ENCODE data around the gene ZNF497. TPM values are rescaled to one million over a fixed set of nuclear protein-coding genes. Genes with fewer than 3 reads are reported as not detected.

Gene ZNF497
- total and polyA plus RNA-seq, 2 of the 13 experiments (the other 11 are each of a cell fraction or from before 2014, with no cell fraction given): 1.5 to 1.9 TPM

DNA sequence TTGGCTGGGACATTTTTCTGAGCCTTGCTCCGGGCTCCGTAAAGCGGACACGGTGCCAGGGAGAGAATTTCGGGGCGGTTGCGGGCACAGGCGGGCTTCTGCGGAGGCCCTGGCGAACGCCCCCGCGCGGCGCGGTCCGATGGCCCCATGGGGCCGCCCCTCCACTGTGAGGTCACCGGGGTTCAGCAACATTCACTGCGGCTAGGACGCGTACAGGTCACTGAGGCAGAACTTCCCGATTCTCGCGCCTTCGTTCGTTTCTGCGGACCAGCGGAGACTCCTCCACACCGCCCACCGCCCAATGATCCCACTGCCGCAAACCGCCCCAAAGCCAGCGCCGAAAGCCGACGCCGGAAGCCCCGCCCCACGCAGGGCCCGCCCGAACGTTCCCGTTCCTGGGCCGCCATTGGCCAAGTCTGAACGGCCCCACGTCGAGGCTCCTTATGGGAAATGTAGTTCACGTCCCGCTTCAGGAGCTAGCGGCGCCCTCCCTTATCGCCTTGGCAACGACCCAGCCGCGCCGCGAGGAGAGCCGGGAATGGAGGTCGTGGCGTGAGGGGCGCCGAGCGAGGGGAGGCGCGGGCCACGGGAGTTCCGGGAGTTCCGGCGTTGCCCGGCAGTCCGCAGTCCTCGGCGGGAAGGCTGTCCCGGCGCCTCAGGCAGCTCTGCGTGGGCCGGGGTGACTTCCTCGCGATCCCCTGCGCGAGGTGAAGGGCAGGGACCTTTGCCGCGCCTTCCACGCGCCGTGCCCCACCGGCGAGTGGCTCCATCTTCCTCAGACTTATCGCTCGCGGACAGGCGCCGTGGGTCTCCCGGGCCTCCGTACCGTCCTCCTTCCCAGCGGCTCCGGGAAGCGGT is 45.8 kb upstream of the ZNF497 start, which contains the start of gene ZNF584 (continued):
- TF ChIP-seq ZNF160 (CRISPR knock-in tag; IDR thresholded peaks at IDR 0.05): 0 out of 2 replicates have a peak, but pooled peaks have one; percentile 18
- TF ChIP-seq SRSF4 (IDR thresholded peaks at IDR 0.05; ENCODE audit: low read depth, low read length, poor library complexity, severe bottlenecking): no peak
- no peak for TF ChIP-seq ZNF10 (CRISPR knock-in tag; IDR thresholded peaks at IDR 0.05; ENCODE audit: borderline replicate concordance, low read depth)
- TF ChIP-seq IRX3 (CRISPR knock-in tag; IDR thresholded peaks at IDR 0.05; ENCODE audit: borderline replicate concordance, low read depth): 0 out of 2 replicates have a peak, but pooled peaks have one; percentile 66
- TF ChIP-seq, protein P1, sequence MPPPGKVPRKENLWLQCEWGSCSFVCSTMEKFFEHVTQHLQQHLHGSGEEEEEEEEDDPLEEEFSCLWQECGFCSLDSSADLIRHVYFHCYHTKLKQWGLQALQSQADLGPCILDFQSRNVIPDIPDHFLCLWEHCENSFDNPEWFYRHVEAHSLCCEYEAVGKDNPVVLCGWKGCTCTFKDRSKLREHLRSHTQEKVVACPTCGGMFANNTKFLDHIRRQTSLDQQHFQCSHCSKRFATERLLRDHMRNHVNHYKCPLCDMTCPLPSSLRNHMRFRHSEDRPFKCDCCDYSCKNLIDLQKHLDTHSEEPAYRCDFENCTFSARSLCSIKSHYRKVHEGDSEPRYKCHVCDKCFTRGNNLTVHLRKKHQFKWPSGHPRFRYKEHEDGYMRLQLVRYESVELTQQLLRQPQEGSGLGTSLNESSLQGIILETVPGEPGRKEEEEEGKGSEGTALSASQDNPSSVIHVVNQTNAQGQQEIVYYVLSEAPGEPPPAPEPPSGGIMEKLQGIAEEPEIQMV (CRISPR knock-in tag; IDR thresholded peaks at IDR 0.05; ENCODE audit: low read depth): peak; percentile 61; the same call in 1 of the 2 replicates
- no peak for TF ChIP-seq NFKBIZ (CRISPR knock-in tag; IDR thresholded peaks at IDR 0.05)
- peak; percentile 57; the same call in 1 of the 2 replicates for TF ChIP-seq MAZ (IDR thresholded peaks at IDR 0.05; ENCODE audit: borderline replicate concordance, low read depth, low read length)
- TF ChIP-seq MAZ (CRISPR knock-in tag; IDR thresholded peaks at IDR 0.05; ENCODE audit: low read depth): peak; percentile 74
- 0 out of 2 replicates have a peak, but pooled peaks have one; percentile 53 for TF ChIP-seq ZNF34 (CRISPR knock-in tag; IDR thresholded peaks at IDR 0.05; ENCODE audit: borderline replicate concordance)
- TF ChIP-seq SALL1 (CRISPR knock-in tag; IDR thresholded peaks at IDR 0.05): peak; percentile 67
- no peak for TF ChIP-seq PLRG1 (conservative IDR thresholded peaks at IDR 0.05)
- peak; percentile 93 for TF ChIP-seq TOPORS (CRISPR knock-in tag; IDR thresholded peaks at IDR 0.05)
- peak; percentile 16; the same call in 1 of the 2 replicates for TF ChIP-seq ZNF724P (CRISPR knock-in tag; IDR thresholded peaks at IDR 0.05; ENCODE audit: borderline replicate concordance)
- peak; percentile 92 for TF ChIP-seq POLR2G (IDR thresholded peaks at IDR 0.05; ENCODE audit: low read depth, low read length)
- no peak for TF ChIP-seq NFIB (CRISPR knock-in tag; IDR thresholded peaks at IDR 0.05; ENCODE audit: borderline replicate concordance)
- TF ChIP-seq, protein P2, sequence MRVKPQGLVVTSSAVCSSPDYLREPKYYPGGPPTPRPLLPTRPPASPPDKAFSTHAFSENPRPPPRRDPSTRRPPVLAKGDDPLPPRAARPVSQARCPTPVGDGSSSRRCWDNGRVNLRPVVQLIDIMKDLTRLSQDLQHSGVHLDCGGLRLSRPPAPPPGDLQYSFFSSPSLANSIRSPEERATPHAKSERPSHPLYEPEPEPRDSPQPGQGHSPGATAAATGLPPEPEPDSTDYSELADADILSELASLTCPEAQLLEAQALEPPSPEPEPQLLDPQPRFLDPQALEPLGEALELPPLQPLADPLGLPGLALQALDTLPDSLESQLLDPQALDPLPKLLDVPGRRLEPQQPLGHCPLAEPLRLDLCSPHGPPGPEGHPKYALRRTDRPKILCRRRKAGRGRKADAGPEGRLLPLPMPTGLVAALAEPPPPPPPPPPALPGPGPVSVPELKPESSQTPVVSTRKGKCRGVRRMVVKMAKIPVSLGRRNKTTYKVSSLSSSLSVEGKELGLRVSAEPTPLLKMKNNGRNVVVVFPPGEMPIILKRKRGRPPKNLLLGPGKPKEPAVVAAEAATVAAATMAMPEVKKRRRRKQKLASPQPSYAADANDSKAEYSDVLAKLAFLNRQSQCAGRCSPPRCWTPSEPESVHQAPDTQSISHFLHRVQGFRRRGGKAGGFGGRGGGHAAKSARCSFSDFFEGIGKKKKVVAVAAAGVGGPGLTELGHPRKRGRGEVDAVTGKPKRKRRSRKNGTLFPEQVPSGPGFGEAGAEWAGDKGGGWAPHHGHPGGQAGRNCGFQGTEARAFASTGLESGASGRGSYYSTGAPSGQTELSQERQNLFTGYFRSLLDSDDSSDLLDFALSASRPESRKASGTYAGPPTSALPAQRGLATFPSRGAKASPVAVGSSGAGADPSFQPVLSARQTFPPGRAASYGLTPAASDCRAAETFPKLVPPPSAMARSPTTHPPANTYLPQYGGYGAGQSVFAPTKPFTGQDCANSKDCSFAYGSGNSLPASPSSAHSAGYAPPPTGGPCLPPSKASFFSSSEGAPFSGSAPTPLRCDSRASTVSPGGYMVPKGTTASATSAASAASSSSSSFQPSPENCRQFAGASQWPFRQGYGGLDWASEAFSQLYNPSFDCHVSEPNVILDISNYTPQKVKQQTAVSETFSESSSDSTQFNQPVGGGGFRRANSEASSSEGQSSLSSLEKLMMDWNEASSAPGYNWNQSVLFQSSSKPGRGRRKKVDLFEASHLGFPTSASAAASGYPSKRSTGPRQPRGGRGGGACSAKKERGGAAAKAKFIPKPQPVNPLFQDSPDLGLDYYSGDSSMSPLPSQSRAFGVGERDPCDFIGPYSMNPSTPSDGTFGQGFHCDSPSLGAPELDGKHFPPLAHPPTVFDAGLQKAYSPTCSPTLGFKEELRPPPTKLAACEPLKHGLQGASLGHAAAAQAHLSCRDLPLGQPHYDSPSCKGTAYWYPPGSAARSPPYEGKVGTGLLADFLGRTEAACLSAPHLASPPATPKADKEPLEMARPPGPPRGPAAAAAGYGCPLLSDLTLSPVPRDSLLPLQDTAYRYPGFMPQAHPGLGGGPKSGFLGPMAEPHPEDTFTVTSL (CRISPR knock-in tag; IDR thresholded peaks at IDR 0.05; ENCODE audit: borderline replicate concordance): no peak
- TF ChIP-seq, protein P3, sequence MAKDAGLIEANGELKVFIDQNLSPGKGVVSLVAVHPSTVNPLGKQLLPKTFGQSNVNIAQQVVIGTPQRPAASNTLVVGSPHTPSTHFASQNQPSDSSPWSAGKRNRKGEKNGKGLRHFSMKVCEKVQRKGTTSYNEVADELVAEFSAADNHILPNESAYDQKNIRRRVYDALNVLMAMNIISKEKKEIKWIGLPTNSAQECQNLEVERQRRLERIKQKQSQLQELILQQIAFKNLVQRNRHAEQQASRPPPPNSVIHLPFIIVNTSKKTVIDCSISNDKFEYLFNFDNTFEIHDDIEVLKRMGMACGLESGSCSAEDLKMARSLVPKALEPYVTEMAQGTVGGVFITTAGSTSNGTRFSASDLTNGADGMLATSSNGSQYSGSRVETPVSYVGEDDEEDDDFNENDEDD (CRISPR knock-in tag; IDR thresholded peaks at IDR 0.05; ENCODE audit: borderline replicate concordance): no peak; the same call in 1 of the 2 replicates
- TF ChIP-seq ZNF343 (CRISPR knock-in tag; IDR thresholded peaks at IDR 0.05): peak; percentile 79; the same call in 1 of the 2 replicates
